DND-41 (cell line): ENCODE data around the gene TBX4.

ENCODE experiments used
- CTCF ChIP-seq: IDR thresholded peaks from 2 replicates; pipeline ENCODE4 v1.5.1; 2012; ENCODE audit warnings: borderline replicate concordance, low read length, moderate library complexity, mild to moderate bottlenecking; ENCODE audit not compliant: poor library complexity, severe bottlenecking; ENCODE audit errors: extremely low read depth
- EZH2 ChIP-seq: IDR thresholded peaks from 3 replicates; pipeline ENCODE4 v1.6.1; 2012; ENCODE audit warnings: borderline replicate concordance, low read depth, mild to moderate bottlenecking, moderate library complexity, low read length, inconsistent platforms; ENCODE audit not compliant: severe bottlenecking

- TF ChIP-seq CTCF (no peak), EZH2 (no peak)
These were observed 25.1 kb downstream of the TBX4 start for GRCh38 chr17:61477204-61477834.
